ENCODE data around the gene PPP2R5C.

Gene PPP2R5C

GRCh38 chr14:101819251-101819990, 57.9 kb downstream of the PPP2R5C start:
- no peak for DNase-seq

- DNase-seq: no peak
These were observed 58.8 kb downstream of the PPP2R5C start for GRCh38 chr14:101820283-101820798.

- no peak for DNase-seq
These were observed 60.0 kb downstream of the PPP2R5C start for GRCh38 chr14:101821528-101821927.

- DNase-seq: no peak
These were observed 61.6 kb downstream of the PPP2R5C start for GRCh38 chr14:101823066-101823465.

- no peak for DNase-seq
These were observed 62.1 kb downstream of the PPP2R5C start for GRCh38 chr14:101823511-101824120.

- DNase-seq: no peak
These were observed 62.8 kb downstream of the PPP2R5C start for GRCh38 chr14:101824339-101824727.

GRCh38 chr14:101825797-101826196, 64.3 kb downstream of the PPP2R5C start:
- DNase-seq: no peak

GRCh38 chr14:101826351-101826750, 64.8 kb downstream of the PPP2R5C start:
- no peak for DNase-seq

GRCh38 chr14:101827286-101827685, 65.8 kb downstream of the PPP2R5C start:
- no peak for DNase-seq

GRCh38 chr14:101828046-101828445, 66.5 kb downstream of the PPP2R5C start:
- no peak for DNase-seq

- no peak for DNase-seq
These were observed 68.8 kb downstream of the PPP2R5C start for GRCh38 chr14:101830271-101830670.

- no peak for DNase-seq
These were observed 71.5 kb downstream of the PPP2R5C start for GRCh38 chr14:101833045-101833444.

- no peak for DNase-seq
These were observed 72.9 kb downstream of the PPP2R5C start for GRCh38 chr14:101834397-101834796.

GRCh38 chr14:101834800-101835547, 73.5 kb downstream of the PPP2R5C start:
- no peak for DNase-seq

- DNase-seq: no peak
These were observed 74.1 kb downstream of the PPP2R5C start for GRCh38 chr14:101835566-101835965.

- no peak for DNase-seq
These were observed 74.6 kb downstream of the PPP2R5C start for GRCh38 chr14:101836135-101836534.

GRCh38 chr14:101838476-101838875, 77.0 kb downstream of the PPP2R5C start:
- DNase-seq: no peak

GRCh38 chr14:101839236-101839635, 77.7 kb downstream of the PPP2R5C start:
- peak; percentile 6 for DNase-seq

- no peak for DNase-seq
These were observed 78.2 kb downstream of the PPP2R5C start for GRCh38 chr14:101839661-101840060.

- DNase-seq: no peak
These were observed 79.3 kb downstream of the PPP2R5C start for GRCh38 chr14:101840649-101841369.

GRCh38 chr14:101843038-101843437, 81.5 kb downstream of the PPP2R5C start:
- DNase-seq: no peak

- DNase-seq: no peak
These were observed 82.2 kb downstream of the PPP2R5C start for GRCh38 chr14:101843665-101844064.

- DNase-seq: no peak
These were observed 82.7 kb downstream of the PPP2R5C start for GRCh38 chr14:101844219-101844618.
